HepG2 (cell line): ENCODE measurements around the gene TMEM44. TPM values are rescaled to one million over a fixed set of nuclear protein-coding genes. Genes with fewer than 3 reads are reported as not detected.

ENCODE experiments used
- ATAC-seq: fragments of 200-7000 bp; cut with Tn5 transposase; 3 replicates; pipeline ENCODE4 v1.9.1; 2020; ENCODE audit warnings: mild to moderate bottlenecking, moderate library complexity
- BruUV-seq: library from RNA; stranded (reverse); fragments of 400-500 nt; replicated peaks from 2 replicates; lab custom pipeline; 2021; lab: Mats Ljungman, UMichigan
- CTCF ChIA-PET: fragments of 300-600 bp; formaldehyde crosslinking; extraction: SDS; loops from one replicate; lab custom pipeline; 2021; ENCODE audit warnings: low total read pairs, inconsistent platforms, low intra/inter-chr PET ratio; lab: Yijun Ruan, JAX
- POLR2A ChIA-PET: fragments of 350-600 bp; sonication (Branson Sonifier 250); formaldehyde crosslinking; loops from one replicate; lab custom pipeline; 2020; ENCODE audit warnings: antibody characterized with exemption, inconsistent platforms; lab: Yijun Ruan, JAX
- DNase-seq: peaks from one replicate; pipeline ENCODE4 v3.0.0-alpha.2; 2015; ENCODE audit warnings: low spot score
- FAIRE-seq: peaks from 3 replicates; lab custom pipeline; 2011; peaks lifted over from hg19 to GRCh38; lab: Jason Lieb, UNC
- H2AFZ ChIP-seq: one replicate; pipeline ENCODE4 v1.6.1; 2011; ENCODE audit warnings: low read length, inconsistent platforms
- H3K27ac ChIP-seq: fragments of 300-600 bp; 3 replicates; pipeline ENCODE4 v1.8.0; 2011; ENCODE audit warnings: mixed run types, mild to moderate bottlenecking, mixed read lengths, low read length, inconsistent platforms; ENCODE audit not compliant: insufficient read depth; ENCODE audit errors: extremely low read length
- H3K27me3 ChIP-seq, 2 experiments: fragments of 200-600 bp in 1 of 2; 2 replicates in 1 of 2; 3 replicates in 1 of 2; pipeline versions ENCODE4 v1.6.0 to v1.8.0; 2011; ENCODE audit warnings: low read length in 2 of 2, mild to moderate bottlenecking in 2 of 2, moderate library complexity in 2 of 2, inconsistent platforms in 1 of 2; ENCODE audit not compliant: insufficient read depth in 2 of 2, control insufficient read depth in 1 of 2
- H3K36me3 ChIP-seq, 2 experiments: fragments of 200-600 bp in 1 of 2; replicated peaks in 1 of 2; 2 replicates in 1 of 2; 3 replicates in 1 of 2; pipeline versions ENCODE4 v1.5.1 to v1.8.0; 2011; ENCODE audit warnings: low read length in 2 of 2, inconsistent platforms in 1 of 2; ENCODE audit not compliant: insufficient read depth in 2 of 2, control insufficient read depth in 1 of 2
- H3K4me1 ChIP-seq: 2 replicates; pipeline ENCODE4 v1.5.1; 2012; ENCODE audit warnings: low read length, inconsistent platforms; ENCODE audit not compliant: insufficient read depth
- H3K4me2 ChIP-seq: 2 replicates; pipeline ENCODE4 v1.6.0; 2011; ENCODE audit warnings: low read depth, low read length, inconsistent platforms
- H3K4me3 ChIP-seq, 3 experiments: fragments of 200-600 bp in 1 of 3; sonication (generic), shearing (Covaris generic) in 1 of 3; replicated peaks in 1 of 3; 2 replicates each; pipeline ENCODE4 v1.5.1; 2011 to 2016; ENCODE audit warnings: low read length in 3 of 3, inconsistent platforms in 2 of 3, low read depth in 2 of 3, mild to moderate bottlenecking in 2 of 3, control low read depth in 1 of 3, mixed read lengths in 1 of 3; ENCODE audit not compliant: insufficient read depth in 1 of 3
- H3K79me2 ChIP-seq: one replicate; pipeline ENCODE4 v1.6.1; 2011; ENCODE audit warnings: low read length, inconsistent platforms; ENCODE audit not compliant: insufficient read depth
- H3K9ac ChIP-seq: 2 replicates; pipeline ENCODE4 v1.6.0; 2011; ENCODE audit warnings: mild to moderate bottlenecking, low read depth, low read length, inconsistent platforms; ENCODE audit not compliant: insufficient read depth
- H3K9me3 ChIP-seq: 2 replicates; pipeline ENCODE4 v1.5.1; 2012; ENCODE audit warnings: mild to moderate bottlenecking, low read length
- H4K20me1 ChIP-seq: 2 replicates; pipeline ENCODE4 v1.6.0; 2011; ENCODE audit warnings: inconsistent platforms, mild to moderate bottlenecking, low read length, moderate library complexity; ENCODE audit not compliant: insufficient read depth
- FOXK2 ChIP-seq: fragments of 450-650 bp; IDR thresholded peaks from 2 replicates; pipeline ENCODE4 v1.6.1; 2016
- ZNF644 ChIP-seq: IDR thresholded peaks from 2 replicates; pipeline ENCODE4 v1.6.1; 2016; ENCODE audit warnings: low read depth
- WGBS: methylation state at CpG from one replicate; pipeline ENCODE4 v1.1.6; 2017; ENCODE audit warnings: low lambda C conversion rate; 5-methylcytosine and 5-hydroxymethylcytosine counted together
- in situ Hi-C: cut with HindIII; loops from 2 replicates; pipeline ENCODE4 v1.10.0; 2017; ENCODE audit warnings: low pct_unique_long_range_greater_than_20kb; ENCODE audit not compliant: extremely low pct_ligation_motif_present
- intact Hi-C: fragments of 100-400 bp; cut with micrococcal nuclease; formaldehyde crosslinking; loops from one replicate; pipeline ENCODE4 v1.10.0; 2022; ENCODE audit not compliant: unreplicated experiment
- polyA plus RNA-seq, 8 experiments: library from polyadenylated mRNA; depleted of rRNA in 3 of 8; stranded (reverse) in 7 of 8; unstranded in 1 of 8; fragments of >200 nt; fragmentation: Illumina TruSeq in 4 of 8; extraction: Trizol in 4 of 8; gene quantifications; 2 replicates each; pipeline versions ENCODE4 v1.2.1 to v1.2.3, GENCODE V29; 2011 to 2016; ENCODE audit warnings: low read depth in 4 of 8, missing spikeins in 1 of 8, mixed read lengths in 1 of 8; ENCODE audit not compliant: insufficient read depth in 1 of 8
- total RNA-seq, 5 experiments: library from RNA; depleted of rRNA; stranded (reverse); fragments of >200 nt; fragmentation: Illumina TruSeq; extraction: Trizol; gene quantifications; 2 replicates each; pipeline ENCODE4 v1.2.3, GENCODE V29; 2016; ENCODE audit warnings: low read depth in 1 of 5
- TF ChIP-seq, protein P1 (sequence below): sonication (generic); formaldehyde crosslinking; IDR thresholded peaks from 2 replicates; pipeline ENCODE4 v1.4.0; 2020; ENCODE audit warnings: low read depth, mild to moderate bottlenecking, missing genetic modification reagents
- TF ChIP-seq, protein P2 (sequence below): sonication (generic); formaldehyde crosslinking; IDR thresholded peaks from 2 replicates; pipeline ENCODE4 v1.5.0; 2020; ENCODE audit warnings: missing genetic modification reagents
- TF ChIP-seq, protein P3 (sequence below): sonication (generic); formaldehyde crosslinking; IDR thresholded peaks from 2 replicates; pipeline ENCODE4 v1.5.1; 2020; ENCODE audit warnings: mild to moderate bottlenecking, moderate library complexity, missing genetic modification reagents

Gene TMEM44
- total and polyA plus RNA-seq, 2 of the 13 experiments (the other 11 are each of a cell fraction or from before 2014, with no cell fraction given), result 7.3 to 13.8 TPM

DNA sequence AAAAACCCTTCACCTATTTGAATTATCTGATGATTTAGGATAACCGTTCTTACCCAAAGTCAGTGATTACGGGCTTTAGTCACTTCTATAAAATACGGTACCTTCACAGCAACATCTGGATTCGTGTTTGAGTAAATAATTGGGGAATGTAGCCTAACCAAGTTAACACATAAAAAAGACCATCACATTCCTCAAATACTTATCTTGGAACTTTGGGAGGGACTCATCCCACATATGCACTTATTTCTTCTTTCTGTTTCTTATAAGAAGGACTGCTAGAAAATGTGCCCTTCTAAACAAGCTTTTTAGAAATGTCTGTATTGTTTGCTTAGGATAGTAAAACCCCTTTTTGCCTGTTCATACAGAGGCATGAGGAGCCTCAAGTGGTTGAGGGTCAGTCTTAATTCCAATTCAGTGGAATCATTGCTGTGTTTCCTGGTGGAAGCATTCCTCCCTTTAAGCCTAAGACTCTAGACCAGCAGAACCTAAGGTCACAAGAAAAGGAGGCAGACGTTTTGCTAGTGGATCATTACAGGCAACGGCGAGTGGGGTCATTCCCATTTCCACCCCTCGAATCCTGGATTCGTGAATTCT lies 67.5 kb downstream of the TMEM44 start:
- Histone ChIP-seq H2AFZ (no peak overlapping the region), H3K79me2 (no peaks in the 10 kb centered on the region), H3K4me2 (no peak overlapping the region), H4K20me1 (no peaks in the 10 kb centered on the region), H3K4me1 (peaks cover 36% of the 10 kb centered on the region), H3K4me3 (no peak overlapping the region), H3K27ac (no peak overlapping the region), H3K27me3 (no peaks in the 10 kb centered on the region), H3K9me3 (no peaks in the 10 kb centered on the region), H3K36me3 (no peaks in the 10 kb centered on the region), H3K9ac (no peak overlapping the region)
- ATAC-seq (no peak), DNase-seq (no peak), FAIRE-seq (no peak)
- intact Hi-C loops (no loop called here), in situ Hi-C loops (no loop called here)
- 72% methylated on average over 9 of the region's 9 CpGs for WGBS
- TF ChIP-seq, protein P1, sequence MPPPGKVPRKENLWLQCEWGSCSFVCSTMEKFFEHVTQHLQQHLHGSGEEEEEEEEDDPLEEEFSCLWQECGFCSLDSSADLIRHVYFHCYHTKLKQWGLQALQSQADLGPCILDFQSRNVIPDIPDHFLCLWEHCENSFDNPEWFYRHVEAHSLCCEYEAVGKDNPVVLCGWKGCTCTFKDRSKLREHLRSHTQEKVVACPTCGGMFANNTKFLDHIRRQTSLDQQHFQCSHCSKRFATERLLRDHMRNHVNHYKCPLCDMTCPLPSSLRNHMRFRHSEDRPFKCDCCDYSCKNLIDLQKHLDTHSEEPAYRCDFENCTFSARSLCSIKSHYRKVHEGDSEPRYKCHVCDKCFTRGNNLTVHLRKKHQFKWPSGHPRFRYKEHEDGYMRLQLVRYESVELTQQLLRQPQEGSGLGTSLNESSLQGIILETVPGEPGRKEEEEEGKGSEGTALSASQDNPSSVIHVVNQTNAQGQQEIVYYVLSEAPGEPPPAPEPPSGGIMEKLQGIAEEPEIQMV (CRISPR knock-in tag), result no peak
- TF ChIP-seq FOXK2, result no peak
- no TSS peak for BruUV-seq
- CTCF ChIA-PET, result no interaction called here
- POLR2A ChIA-PET, result no interaction called here

DNA sequence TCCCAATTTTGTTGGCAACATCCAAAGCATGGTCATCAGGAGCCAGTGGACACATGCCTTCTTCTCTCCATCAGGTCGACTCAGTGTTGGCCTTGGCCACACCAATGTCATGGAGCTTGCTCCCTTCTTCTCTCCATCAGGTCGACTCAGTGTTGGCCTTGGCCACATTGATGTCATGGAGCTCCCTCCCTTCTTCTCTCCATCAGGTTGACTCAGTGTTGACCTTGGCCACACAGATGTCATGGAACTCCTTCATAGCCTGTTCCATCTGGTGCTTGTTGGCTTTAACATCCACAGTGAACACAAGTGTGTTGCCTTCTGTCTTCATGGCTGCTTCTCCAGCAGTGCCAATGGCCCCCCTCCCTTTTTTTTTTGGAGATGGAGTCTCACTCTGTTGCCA lies 70.2 kb downstream of the TMEM44 start:
- intact Hi-C loops (no loop called here), in situ Hi-C loops (no loop called here)
- Histone ChIP-seq H3K79me2 (no peaks in the 10 kb centered on the region), H3K27ac (no peak overlapping the region), H3K9me3 (no peaks in the 10 kb centered on the region), H3K36me3 (no peaks in the 10 kb centered on the region), H3K4me1 (peaks cover 53% of the 10 kb centered on the region), H3K4me3 (no peak overlapping the region), H2AFZ (no peak overlapping the region), H3K9ac (no peak overlapping the region), H3K27me3 (no peaks in the 10 kb centered on the region), H3K4me2 (no peak overlapping the region), H4K20me1 (no peaks in the 10 kb centered on the region)
- no TSS peak for BruUV-seq
- TF ChIP-seq, protein P2, sequence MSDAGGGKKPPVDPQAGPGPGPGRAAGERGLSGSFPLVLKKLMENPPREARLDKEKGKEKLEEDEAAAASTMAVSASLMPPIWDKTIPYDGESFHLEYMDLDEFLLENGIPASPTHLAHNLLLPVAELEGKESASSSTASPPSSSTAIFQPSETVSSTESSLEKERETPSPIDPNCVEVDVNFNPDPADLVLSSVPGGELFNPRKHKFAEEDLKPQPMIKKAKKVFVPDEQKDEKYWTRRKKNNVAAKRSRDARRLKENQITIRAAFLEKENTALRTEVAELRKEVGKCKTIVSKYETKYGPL, result no peak
- 0 out of 2 replicates have a peak, but pooled peaks have one; percentile 30 for TF ChIP-seq ZNF644
- TF ChIP-seq, protein P3, sequence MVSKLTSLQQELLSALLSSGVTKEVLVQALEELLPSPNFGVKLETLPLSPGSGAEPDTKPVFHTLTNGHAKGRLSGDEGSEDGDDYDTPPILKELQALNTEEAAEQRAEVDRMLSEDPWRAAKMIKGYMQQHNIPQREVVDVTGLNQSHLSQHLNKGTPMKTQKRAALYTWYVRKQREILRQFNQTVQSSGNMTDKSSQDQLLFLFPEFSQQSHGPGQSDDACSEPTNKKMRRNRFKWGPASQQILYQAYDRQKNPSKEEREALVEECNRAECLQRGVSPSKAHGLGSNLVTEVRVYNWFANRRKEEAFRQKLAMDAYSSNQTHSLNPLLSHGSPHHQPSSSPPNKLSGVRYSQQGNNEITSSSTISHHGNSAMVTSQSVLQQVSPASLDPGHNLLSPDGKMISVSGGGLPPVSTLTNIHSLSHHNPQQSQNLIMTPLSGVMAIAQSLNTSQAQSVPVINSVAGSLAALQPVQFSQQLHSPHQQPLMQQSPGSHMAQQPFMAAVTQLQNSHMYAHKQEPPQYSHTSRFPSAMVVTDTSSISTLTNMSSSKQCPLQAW (CRISPR knock-in tag), result no peak
- DNase-seq (no peak), ATAC-seq (no peak), FAIRE-seq (no peak)
- ChIA-PET CTCF (no interaction called here), POLR2A (interaction anchor here (1.1 kb wide), 1 partner anchor 9 kb away, joined by 6 read pairs; no protein-coding TSS in a partner anchor)
- 54% methylated on average over 2 of the region's 2 CpGs for WGBS
